Measurements from ENCODE around the gene PROX1.

Gene PROX1

DNA sequence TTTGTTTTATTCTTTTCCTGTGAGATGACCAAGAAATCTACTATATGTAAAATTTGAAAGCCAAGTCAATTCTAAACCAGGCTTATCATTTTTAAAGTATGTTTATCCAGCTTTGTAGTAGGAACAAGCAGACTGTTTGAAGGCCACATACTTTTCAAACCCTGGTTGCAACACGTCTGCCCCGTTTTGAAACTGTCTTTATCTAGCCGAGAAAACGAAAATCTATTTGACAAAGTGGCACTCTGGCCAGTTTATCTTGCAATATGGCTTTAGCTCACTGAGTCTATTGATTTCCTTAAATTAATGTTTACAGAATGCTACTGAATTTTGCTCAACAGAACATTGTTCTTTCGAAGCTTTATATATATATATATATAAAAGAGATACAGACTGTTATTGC lies 39.7 kb downstream of the PROX1 start:
- DNase-seq, result no peak

DNA sequence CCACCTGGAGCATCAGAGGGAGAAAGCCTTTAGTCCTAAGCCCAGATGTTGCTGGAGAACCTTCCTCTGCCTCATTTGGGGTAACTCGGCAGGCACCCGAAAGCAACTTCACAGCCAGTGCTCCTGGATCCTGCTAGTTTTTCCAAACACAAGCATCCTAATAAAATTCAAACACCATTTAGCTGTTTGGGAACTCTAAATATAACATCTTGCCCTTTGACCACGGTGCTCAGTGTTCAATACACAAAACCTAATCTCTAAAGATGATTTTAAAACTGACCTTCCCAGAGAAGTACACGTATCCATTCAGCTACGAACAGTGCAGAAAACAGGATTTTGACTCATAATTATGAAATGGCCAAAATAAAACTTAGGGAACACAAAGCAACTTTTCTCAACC lies 40.3 kb downstream of the PROX1 start:
- no peak for DNase-seq

- DNase-seq, result no peak
Observed at GRCh38 chr1:214028649-214029406, 41.1 kb downstream of the PROX1 start.

GRCh38 chr1:214029796-214030195 lies 42.0 kb downstream of the PROX1 start:
- no peak for DNase-seq

DNA sequence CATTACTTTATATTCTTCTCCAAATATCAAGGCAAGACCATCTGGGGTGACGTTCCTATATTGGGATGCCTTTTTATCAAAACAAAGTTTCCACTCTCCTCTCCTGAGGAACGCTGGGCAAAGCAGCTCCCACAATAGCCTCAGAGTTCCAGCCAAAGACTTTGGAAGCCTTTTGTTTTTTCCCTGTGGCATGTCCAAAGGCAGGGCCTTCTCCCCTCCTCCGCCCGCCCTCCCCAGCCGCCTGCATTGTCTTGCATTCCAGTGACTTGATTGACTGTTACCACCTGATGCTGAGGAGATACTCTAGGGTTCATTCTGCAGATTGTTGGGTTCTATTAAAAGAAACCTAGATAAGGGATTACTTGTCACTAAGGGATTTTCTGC lies 43.5 kb downstream of the PROX1 start:
- DNase-seq, result no peak

DNA sequence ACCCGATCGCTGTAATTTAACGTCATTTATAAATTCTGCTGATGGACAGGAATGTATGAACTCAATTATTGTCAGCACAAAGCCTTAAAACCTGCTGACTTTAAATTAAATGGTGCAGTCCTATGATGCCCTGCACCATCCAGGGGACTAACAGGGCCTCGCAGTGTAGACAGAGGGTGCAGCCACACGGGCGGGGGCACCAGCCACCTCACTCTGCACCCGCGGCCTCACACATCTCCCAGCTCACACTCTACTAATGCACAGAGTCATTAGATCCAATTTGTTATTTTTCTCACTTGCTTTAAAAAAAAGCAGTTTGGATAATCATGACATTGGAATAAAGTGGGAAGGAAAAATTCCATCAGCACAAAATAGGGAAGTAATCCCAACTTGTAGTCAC lies 49.7 kb downstream of the PROX1 start:
- no peak for DNase-seq

GRCh38 chr1:214039394-214040018 lies 51.7 kb downstream of the PROX1 start:
- no peak for DNase-seq

- DNase-seq, result no peak
Observed at GRCh38 chr1:214043167-214043566, 55.4 kb downstream of the PROX1 start.

DNA sequence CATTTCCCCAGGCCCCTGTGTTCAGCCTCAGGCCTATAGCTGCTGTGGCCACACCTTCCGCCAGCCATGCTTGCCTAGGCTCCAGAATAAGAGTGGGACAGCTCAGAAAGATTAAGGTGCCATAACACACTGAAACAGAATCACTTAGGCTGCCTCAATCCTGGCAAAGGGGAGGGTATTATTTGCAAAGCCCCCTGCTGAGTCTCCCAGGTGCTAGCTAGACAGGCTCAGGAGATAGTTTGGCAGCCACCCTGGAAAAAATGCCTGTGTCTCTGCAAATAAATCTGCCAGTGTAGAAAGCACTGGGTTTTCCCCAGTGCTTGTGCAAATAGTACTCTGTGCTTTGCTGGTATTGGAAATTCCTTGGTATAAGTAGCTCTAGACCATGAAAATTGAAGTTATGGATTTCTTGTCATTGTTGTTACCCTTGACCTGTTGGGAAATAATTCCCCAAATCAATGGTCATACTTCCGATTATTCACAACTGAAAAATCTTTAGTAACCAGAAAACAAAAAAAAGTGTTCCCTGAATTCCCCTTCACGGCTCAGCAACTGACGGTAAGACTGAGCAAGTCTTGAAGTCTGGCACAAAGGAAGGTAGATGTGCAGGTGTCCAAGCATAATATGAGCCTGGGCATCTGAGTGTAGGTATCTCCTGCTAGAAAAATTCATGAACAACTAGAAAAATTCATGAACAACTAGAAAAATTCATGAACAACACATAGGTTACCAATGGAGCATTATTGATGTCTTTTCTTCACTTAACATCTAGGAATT lies 56.9 kb downstream of the PROX1 start:
- no peak for DNase-seq

GRCh38 chr1:214050513-214051401 lies 63.0 kb downstream of the PROX1 start:
- DNase-seq, result no peak

DNA sequence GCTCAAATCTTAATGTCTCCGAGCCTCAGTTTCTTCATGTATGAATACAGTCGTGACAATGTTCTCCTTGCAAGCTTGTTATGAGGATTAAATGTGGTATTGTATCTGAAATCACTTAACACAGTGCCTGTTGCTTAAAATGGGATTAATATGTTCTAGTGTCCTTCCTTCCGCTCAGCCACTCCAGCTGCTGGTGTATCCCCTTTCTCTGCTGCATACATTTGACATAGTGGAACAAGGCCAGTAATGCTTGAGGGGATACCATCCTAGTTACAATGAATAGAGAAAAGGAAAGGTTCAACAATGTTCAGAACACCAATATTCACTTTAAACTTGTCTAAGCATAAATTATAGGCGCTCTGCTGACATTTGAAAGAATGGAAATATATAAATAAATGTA lies 64.0 kb downstream of the PROX1 start:
- DNase-seq, result no peak

DNA sequence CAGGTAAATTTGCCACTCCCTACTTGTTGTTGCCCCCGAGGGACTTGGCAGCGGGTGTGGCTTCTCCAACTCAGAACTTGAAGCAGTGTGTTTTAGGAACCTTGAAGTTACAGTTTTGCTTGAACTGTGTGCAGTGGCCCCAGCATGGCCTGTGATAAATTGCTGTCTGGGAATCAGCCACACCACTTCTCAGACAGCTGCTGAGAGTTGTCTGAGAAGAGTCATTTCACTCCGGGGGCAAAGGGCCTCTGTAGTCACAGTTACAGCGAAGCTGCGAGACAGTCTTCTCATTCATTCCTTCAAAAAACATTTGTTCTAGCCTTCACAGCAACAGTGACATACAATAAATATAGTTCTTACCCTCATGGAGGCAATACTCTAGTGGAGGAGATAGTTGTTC lies 70.3 kb downstream of the PROX1 start:
- DNase-seq, result no peak

DNA sequence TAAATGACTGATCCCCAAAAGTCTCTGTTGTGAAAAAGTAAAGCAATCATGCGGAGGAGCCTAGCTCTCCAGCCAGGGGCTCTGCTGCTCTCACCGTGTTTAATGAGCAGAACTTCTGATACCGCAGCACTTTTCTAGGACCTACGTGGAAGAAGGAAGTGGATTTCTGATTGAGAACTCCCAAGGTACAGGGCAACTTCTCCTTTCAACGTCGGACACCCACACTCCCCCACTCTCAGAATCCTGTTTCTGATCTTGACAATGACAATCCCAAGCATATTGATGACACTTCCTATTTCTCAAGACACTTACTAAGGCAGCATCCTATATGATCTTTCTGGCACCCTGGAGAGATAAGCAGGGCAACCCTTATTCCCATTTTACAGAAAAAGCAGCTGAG lies 78.4 kb downstream of the PROX1 start:
- DNase-seq, result no peak

GRCh38 chr1:214066936-214067335 lies 79.2 kb downstream of the PROX1 start:
- DNase-seq, result no peak

- no peak for DNase-seq
Observed at GRCh38 chr1:214067397-214067796, 79.6 kb downstream of the PROX1 start.

DNA sequence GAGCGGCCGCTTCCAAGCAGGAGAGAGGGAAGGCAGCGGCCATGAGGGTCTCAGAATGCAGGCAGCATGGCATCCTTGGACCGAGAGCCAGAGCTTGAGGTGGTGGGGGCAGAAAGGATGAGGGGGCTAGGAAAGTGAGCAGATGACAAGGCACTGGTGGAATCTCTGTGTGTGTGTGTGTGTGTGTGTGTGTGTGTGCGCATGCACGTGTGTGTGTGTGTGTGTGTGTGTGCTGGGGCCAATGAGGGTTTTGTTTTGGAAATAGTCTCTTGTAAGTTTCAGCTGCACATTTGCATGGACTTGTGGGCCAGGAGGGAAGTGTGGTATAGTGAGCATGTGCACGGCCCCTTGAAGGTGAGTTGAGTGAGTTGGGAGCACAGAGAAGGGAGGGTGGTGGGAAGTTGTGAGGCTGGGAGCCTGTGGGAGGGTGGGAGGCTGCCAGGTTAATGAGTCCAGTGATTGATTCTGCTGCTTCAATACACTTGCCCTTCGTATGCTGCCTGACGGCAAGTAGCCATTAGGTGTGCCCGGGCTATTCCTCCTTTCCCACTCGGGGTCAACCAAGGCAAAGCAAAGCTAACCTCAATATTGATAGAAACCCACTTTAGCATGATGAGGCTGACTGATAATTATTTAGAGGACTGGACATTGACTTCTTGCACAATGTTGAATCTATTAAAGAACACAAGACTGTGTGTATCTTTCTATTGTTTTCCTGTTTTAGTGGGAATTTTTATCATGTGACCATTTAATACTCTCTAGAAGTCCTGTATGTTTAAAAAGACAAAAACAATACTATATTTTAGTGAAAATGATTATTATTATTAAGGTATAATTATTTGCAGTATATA lies 80.3 kb downstream of the PROX1 start:
- no peak for DNase-seq

DNA sequence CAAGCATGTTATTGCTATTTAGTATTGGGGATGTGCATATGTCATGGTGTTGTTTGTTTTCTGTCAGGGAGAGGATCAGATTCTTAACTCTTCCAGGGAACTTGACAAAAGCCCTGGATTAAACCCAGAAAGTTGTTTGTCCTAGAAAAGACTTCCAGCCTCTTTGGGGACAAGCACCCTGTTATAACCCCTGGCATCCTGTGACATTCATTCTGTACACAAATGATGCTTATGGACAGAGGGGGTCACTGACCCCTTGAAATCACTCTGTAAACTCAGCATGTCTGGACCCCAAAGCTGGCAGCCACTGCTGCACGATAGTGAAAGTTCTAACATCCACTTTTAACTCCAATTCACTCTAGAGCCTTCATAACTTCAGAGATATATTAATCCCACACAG lies 81.2 kb downstream of the PROX1 start:
- no peak for DNase-seq

DNA sequence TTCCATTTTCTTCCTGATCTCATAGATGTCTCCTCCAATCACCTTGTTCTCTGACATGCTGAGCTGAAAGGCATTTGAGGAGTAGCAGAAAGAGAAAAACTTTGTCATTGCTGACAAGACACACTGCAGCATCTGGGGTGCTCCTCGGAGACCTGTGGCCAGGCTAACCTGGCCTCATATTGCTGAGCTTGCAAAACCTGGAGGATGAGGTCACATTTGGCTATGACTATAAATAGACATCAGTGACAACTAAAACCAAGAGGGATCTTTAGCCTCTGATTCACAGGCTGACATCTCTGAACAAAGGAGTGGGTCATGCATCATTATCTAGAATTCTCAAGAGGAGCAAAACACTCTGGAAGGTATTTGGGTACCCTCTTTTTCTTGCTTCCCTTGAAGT lies 83.7 kb downstream of the PROX1 start:
- no peak for DNase-seq

GRCh38 chr1:214072426-214073157 lies 84.8 kb downstream of the PROX1 start:
- DNase-seq, result no peak

DNA sequence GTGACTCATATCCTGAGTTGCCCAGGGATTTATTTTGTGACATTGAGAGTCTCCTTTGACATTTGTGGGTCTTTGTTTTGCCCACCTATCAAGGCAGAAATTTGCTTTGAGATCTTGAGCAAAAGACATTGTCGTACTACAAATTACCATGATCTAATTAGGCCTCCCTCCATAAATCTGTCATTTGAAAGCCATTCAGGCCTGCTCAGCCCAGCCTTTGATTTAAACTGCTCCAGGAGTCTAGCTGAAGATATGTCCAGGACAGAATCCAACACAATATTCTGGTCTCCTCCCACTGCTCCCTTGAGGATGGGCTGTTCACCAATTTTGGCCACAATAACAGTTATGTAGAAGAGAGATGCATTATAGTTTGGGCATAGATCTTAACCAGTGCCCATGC lies 86.7 kb downstream of the PROX1 start:
- no peak for DNase-seq

- DNase-seq, result no peak
Observed at GRCh38 chr1:214075305-214075998, 87.7 kb downstream of the PROX1 start.
